ENCODE measurements around the gene CSNK1D. TPM values are rescaled to one million over a fixed set of nuclear protein-coding genes. Genes with fewer than 3 reads are reported as not detected.

Gene CSNK1D
- total and polyA plus RNA-seq, 2 donors (not counting 1 experiment from before 2014, with no cell fraction given): 196 to 241 TPM

GRCh38 chr17:82223517-82223916 lies 50.0 kb downstream of the CSNK1D start:
- H3K27ac Mint-ChIP-seq: peak overlapping the region; percentile 46
- H2AFZ ChIP-seq (ENCODE audit: insufficient read depth, low read depth, low read length, poor library complexity, severe bottlenecking): no peak overlapping the region
- H3K4me1 ChIP-seq (ENCODE audit: control insufficient read depth in 2 of 2, insufficient read depth in 2 of 2, low read length in 2 of 2): peaks cover 5 to 9% of the 10 kb centered on the region in 2 donors
- H3K4me2 ChIP-seq (replicated peaks; ENCODE audit: low read depth, low read length, poor library complexity, severe bottlenecking): no peak overlapping the region
- H3K79me2 ChIP-seq (ENCODE audit: control insufficient read depth, insufficient read depth, low read length): no peaks in the 10 kb centered on the region
- H3K4me3 Mint-ChIP-seq: no peak overlapping the region
- no peak overlapping the region for H3K4me3 ChIP-seq (ENCODE audit: control extremely low read depth in 1 of 5, extremely low read depth in 1 of 5, insufficient read depth in 1 of 5, low read depth in 2 of 5, low read length in 4 of 5)
- peaks cover 7% of the 10 kb centered on the region for H3K4me1 Mint-ChIP-seq
- intact Hi-C loops (cut with micrococcal nuclease): no loop called here
- H3K27me3 ChIP-seq (replicated peaks in 1 of 4; ENCODE audit: control extremely low read depth in 1 of 4, control insufficient read depth in 3 of 4, insufficient read depth in 4 of 4, low read length in 3 of 4): no peaks in the 10 kb centered on the region
- ATAC-seq (ENCODE audit: low read depth) (no peak), DNase-seq (no peak)
- no peaks in the 10 kb centered on the region for H3K36me3 ChIP-seq (replicated peaks in 1 of 2; ENCODE audit: control extremely low read depth in 1 of 2, control insufficient read depth in 1 of 2, extremely low read depth in 1 of 2, insufficient read depth in 2 of 2, low read length in 1 of 2)
- H3K9ac ChIP-seq (ENCODE audit: low read length): no peak overlapping the region
- TF ChIP-seq EZH2 (IDR thresholded peaks at IDR 0.05; ENCODE audit: borderline replicate concordance, insufficient read depth, low read depth, low read length, poor library complexity, severe bottlenecking) (no peak), CTCF (IDR thresholded peaks at IDR 0.05) (no peak)
- H3K27ac ChIP-seq (ENCODE audit: low read length in 2 of 2): no peak overlapping the region
- no peaks in the 10 kb centered on the region for H3K9me3 ChIP-seq (ENCODE audit: control extremely low read depth in 1 of 3, control insufficient read depth in 2 of 3, insufficient read depth in 1 of 3, low read length in 2 of 3)
- no peaks in the 10 kb centered on the region for H3K27me3 Mint-ChIP-seq
- WGBS (ENCODE audit: insufficient coverage): 100% methylated on average over 3 of the region's 5 CpGs
- no peaks in the 10 kb centered on the region for H3K9me3 Mint-ChIP-seq (ENCODE audit: insufficient read depth)
- ChIA-PET CTCF (no interaction called here), POLR2A (no interaction called here)
- no peaks in the 10 kb centered on the region for H4K20me1 ChIP-seq (ENCODE audit: control insufficient read depth, insufficient read depth, low read length, poor library complexity, severe bottlenecking)

GRCh38 chr17:82222816-82223215 lies 50.7 kb downstream of the CSNK1D start:
- Histone ChIP-seq H3K27me3 (replicated peaks in 1 of 4; ENCODE audit: control extremely low read depth in 1 of 4, control insufficient read depth in 3 of 4, insufficient read depth in 4 of 4, low read length in 3 of 4) (no peaks in the 10 kb centered on the region), H3K36me3 (replicated peaks in 1 of 2; ENCODE audit: control extremely low read depth in 1 of 2, control insufficient read depth in 1 of 2, extremely low read depth in 1 of 2, insufficient read depth in 2 of 2, low read length in 1 of 2) (no peaks in the 10 kb centered on the region), H3K9ac (ENCODE audit: low read length) (no peak overlapping the region), H3K4me1 (ENCODE audit: control insufficient read depth in 2 of 2, insufficient read depth in 2 of 2, low read length in 2 of 2) (peaks cover 2 to 6% of the 10 kb centered on the region in 2 donors), H4K20me1 (ENCODE audit: control insufficient read depth, insufficient read depth, low read length, poor library complexity, severe bottlenecking) (no peaks in the 10 kb centered on the region), H3K4me2 (replicated peaks; ENCODE audit: low read depth, low read length, poor library complexity, severe bottlenecking) (no peak overlapping the region), H3K27ac (ENCODE audit: low read length in 2 of 2) (no peak overlapping the region), H2AFZ (ENCODE audit: insufficient read depth, low read depth, low read length, poor library complexity, severe bottlenecking) (no peak overlapping the region), H3K79me2 (ENCODE audit: control insufficient read depth, insufficient read depth, low read length) (no peaks in the 10 kb centered on the region), H3K9me3 (ENCODE audit: control extremely low read depth in 1 of 3, control insufficient read depth in 2 of 3, insufficient read depth in 1 of 3, low read length in 2 of 3) (no peaks in the 10 kb centered on the region), H3K4me3 (ENCODE audit: control extremely low read depth in 1 of 5, extremely low read depth in 1 of 5, insufficient read depth in 1 of 5, low read depth in 2 of 5, low read length in 4 of 5) (no peak overlapping the region)
- Mint-ChIP-seq H3K4me3 (no peak overlapping the region), H3K27ac (no peak overlapping the region), H3K4me1 (peaks cover 7% of the 10 kb centered on the region), H3K9me3 (ENCODE audit: insufficient read depth) (no peaks in the 10 kb centered on the region), H3K27me3 (no peaks in the 10 kb centered on the region)
- no peak for TF ChIP-seq EZH2 (IDR thresholded peaks at IDR 0.05; ENCODE audit: borderline replicate concordance, insufficient read depth, low read depth, low read length, poor library complexity, severe bottlenecking)
- no peak for TF ChIP-seq CTCF (IDR thresholded peaks at IDR 0.05)
- intact Hi-C loops (cut with micrococcal nuclease): no loop called here
- CTCF ChIA-PET: no interaction called here
- POLR2A ChIA-PET: interaction anchor here (0.6 kb wide), 1 partner anchor 72 kb away, joined by 3 read pairs; no protein-coding TSS in a partner anchor
- WGBS (ENCODE audit: insufficient coverage): 74% methylated on average over 5 of the region's 10 CpGs
- no peak for ATAC-seq (ENCODE audit: low read depth)
- no peak for DNase-seq

Measured in B cell (primary cell).